Measurements from ENCODE around the gene SOSTDC1. TPM values are rescaled to one million over a fixed set of nuclear protein-coding genes. Genes with fewer than 3 reads are reported as not detected.

The SOSTDC1 gene, protein sequence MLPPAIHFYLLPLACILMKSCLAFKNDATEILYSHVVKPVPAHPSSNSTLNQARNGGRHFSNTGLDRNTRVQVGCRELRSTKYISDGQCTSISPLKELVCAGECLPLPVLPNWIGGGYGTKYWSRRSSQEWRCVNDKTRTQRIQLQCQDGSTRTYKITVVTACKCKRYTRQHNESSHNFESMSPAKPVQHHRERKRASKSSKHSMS
- not detected in 5 replicates for total RNA-seq (2022; extraction: Qiagen RNA extraction)

DNA sequence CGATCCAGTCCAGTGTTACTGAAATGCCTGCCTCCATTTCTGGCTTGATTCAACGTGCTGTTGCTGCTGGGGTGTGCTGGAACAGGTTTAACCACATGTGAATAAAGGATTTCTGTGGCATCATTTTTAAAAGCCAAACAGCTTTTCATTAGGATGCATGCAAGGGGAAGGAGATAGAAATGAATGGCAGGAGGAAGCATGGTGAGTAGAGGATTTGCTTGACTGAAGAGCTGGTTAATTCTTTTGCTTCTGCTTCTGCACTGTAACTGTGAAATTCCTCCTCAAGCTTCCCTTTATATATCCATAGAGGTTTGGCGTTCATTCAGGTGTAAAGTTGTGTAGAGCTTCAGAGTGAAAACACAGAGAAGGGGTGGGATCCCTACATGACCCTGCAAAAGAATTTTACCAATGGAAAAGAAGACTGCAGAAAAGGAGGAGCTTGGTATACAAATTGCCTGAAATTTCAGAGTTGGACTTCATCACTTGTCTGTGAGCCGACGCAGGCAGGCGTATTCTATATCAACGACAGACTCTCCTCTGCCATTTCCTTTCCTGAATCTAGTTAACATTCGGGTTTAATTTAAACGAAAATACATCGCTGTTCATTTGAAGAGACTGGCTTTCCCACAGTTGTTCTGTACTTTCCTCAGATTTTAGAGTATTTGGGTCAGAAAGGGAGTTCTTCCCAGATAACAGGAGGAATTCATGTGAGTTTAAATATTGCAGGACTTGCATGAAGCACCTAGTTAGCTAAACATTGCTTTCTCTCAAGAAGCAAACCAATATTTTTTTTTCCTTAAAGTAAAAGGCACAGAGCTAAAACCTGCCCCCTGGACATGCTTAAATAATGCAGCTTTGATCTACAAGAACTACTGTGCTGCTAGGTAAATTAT is at the start of gene SOSTDC1:
TSS of gene SOSTDC1 (minus strand) at position 270 of the 893 bp plus-strand sequence. CDS start at position 200, 70 bp downstream.

DNA sequence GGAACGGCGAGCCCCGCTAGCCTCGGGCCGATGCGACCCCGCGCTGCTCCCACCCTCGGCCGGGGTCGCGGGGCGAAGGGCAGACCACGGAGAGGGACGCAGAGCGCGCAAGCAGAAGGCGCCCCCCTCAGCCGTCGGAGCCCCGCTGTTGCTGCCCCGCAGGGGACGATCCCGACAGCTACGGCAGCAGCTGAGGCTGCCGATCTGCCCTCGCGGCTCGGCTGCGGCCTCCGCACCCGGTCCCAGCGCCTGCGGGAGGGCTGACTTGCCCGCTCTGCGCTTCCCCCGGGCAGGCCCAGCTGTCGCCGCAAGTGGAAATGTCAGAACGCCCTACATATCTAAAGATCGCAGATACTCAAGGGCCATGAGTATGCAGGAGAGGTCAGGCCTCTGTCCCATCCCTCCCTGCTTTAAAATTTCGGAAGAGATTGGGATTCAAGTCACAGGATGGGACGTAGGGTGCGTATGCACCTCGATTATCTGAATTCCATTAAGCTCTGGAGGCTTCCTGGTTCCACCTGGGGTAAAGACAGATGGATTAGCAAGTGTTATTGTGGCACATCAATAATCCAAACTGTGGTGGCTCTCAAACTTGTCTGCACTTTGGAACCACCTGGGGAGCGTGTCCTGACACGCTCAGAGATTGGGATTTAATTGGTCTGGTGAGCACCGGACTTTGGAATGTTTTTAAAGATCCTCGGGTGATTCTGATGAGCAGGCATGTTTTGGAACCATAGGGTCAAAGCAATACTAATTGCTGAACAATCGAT is 44.0 kb downstream of the SOSTDC1 start, which contains the start of gene CRPPA:
TSS of gene CRPPA (minus strand) at position 206 of the 770 bp plus-strand sequence. CDS start 216 bp downstream, outside the sequence.

Other genes with a start within 250 kb of the SOSTDC1 start
- gene CRPPA, start 44.2 kb downstream of the SOSTDC1 start, total RNA-seq (2022; extraction: Qiagen RNA extraction) = 0.43 to 0.78 TPM (median 0.74 TPM) in 5 replicates
- gene LRRC72, start 61.1 kb upstream of the SOSTDC1 start, total RNA-seq (2022; extraction: Qiagen RNA extraction) = not detected in 5 replicates
- 13.1 to 16.2 TPM (median 13.8 TPM) in 5 replicates for gene ANKMY2, start 180.0 kb upstream of the SOSTDC1 start, total RNA-seq (2022; extraction: Qiagen RNA extraction)
- gene BZW2, start 180.4 kb upstream of the SOSTDC1 start, total RNA-seq (2022; extraction: Qiagen RNA extraction) = 94.0 to 109 TPM (median 96.3 TPM) in 5 replicates

Data from A549 treated with Hydrocortisone at 1 μM for 4 hours (cell line).